Panc1 (cell line): ENCODE data around the gene SPOCK1.

Experiments
- CTCF ChIP-seq: fragments of 450-650 bp; IDR thresholded peaks from 2 replicates; pipeline ENCODE4 v1.5.1; 2017; ENCODE audit warnings: mild to moderate bottlenecking
- POLR2AphosphoS5 ChIP-seq: IDR thresholded peaks from 2 replicates; pipeline ENCODE4 v1.6.1; 2012; ENCODE audit warnings: mild to moderate bottlenecking, low read depth, low read length, moderate library complexity
- TCF7L2 ChIP-seq: IDR thresholded peaks from 2 replicates; pipeline ENCODE4 v1.6.1; 2011; ENCODE audit warnings: mild to moderate bottlenecking, low read depth, low read length, inconsistent platforms

DNA sequence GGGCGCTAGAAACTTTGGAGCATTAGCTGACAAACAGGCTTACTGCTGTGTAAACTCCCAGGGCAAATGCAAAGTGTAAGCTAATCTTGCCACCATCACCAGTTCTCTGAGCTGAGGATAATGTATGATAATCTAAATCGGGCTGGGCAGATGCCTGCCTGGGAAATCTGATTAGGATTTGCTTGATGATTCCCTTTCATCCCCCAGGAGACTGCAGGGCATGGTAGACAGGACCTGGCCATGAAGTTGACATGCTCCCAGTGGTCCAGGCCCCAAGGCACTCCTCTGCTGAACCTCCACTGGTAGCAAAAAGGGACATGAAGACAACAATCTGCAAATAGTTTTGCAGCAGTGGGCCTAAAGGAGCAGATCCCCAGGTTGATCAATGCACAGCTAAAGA, 317.5 kb downstream of the SPOCK1 start:
- TF ChIP-seq POLR2AphosphoS5 (no peak), CTCF (no peak), TCF7L2 (no peak)
